SU-DHL-6 (cell line): ENCODE data around the gene KCNJ16.

Source experiments
- H2AFZ ChIP-seq: fragments of 200-600 bp; sonication (generic); 2 replicates; pipeline ENCODE4 v1.6.1; 2014; ENCODE audit warnings: low read depth, mild to moderate bottlenecking, moderate library complexity, mixed read lengths, antibody characterized with exemption, low read length; ENCODE audit not compliant: severe bottlenecking
- H3F3A ChIP-seq: fragments of 200-600 bp; shearing (Covaris generic); 2 replicates; pipeline ENCODE4 v1.6.0; 2016; ENCODE audit warnings: antibody characterized with exemption, mild to moderate bottlenecking; ENCODE audit not compliant: insufficient read depth
- H3K27ac ChIP-seq: fragments of 200-600 bp; sonication (generic); 2 replicates; pipeline ENCODE4 v1.5.1; 2016; ENCODE audit warnings: low read depth, mild to moderate bottlenecking, low read length, moderate library complexity, mixed read lengths
- H3K27me3 ChIP-seq: fragments of 200-600 bp; sonication (generic), shearing (Covaris generic); 2 replicates; pipeline ENCODE4 v1.6.0; 2014; ENCODE audit warnings: mild to moderate bottlenecking, low read length
- H3K36me3 ChIP-seq: fragments of 200-600 bp; sonication (generic); 2 replicates; pipeline ENCODE4 v1.6.1; 2014; ENCODE audit warnings: mild to moderate bottlenecking, low read length, mixed read lengths
- H3K4me2 ChIP-seq: fragments of 300-600, 200-600 bp; shearing (Covaris generic), sonication (generic); 2 replicates; pipeline ENCODE4 v1.6.0; 2014; ENCODE audit warnings: low read length, low read depth, mild to moderate bottlenecking; ENCODE audit not compliant: poor library complexity, severe bottlenecking
- H3K4me3 ChIP-seq: fragments of 200-600 bp; sonication (generic); 2 replicates; pipeline ENCODE4 v1.5.1; 2014; ENCODE audit warnings: antibody characterized with exemption, low read length, mild to moderate bottlenecking, mixed read lengths; ENCODE audit not compliant: insufficient read depth, poor library complexity, severe bottlenecking
- H3K79me2 ChIP-seq: fragments of 200-600 bp; sonication (generic); 2 replicates; pipeline ENCODE4 v1.6.1; 2014; ENCODE audit warnings: mild to moderate bottlenecking, low read length, moderate library complexity; ENCODE audit not compliant: insufficient read depth
- H3K9ac ChIP-seq: fragments of 200-600 bp; sonication (generic); 2 replicates; pipeline ENCODE4 v1.7.0; 2014; ENCODE audit warnings: mild to moderate bottlenecking, low read length
- H3K9me2 ChIP-seq: fragments of 200-600 bp; sonication (generic); replicated peaks from 2 replicates; pipeline ENCODE4 v1.6.1; 2014; ENCODE audit warnings: low read length; ENCODE audit not compliant: insufficient read depth
- H3K9me3 ChIP-seq: fragments of 200-600 bp; sonication (generic); 2 replicates; pipeline ENCODE4 v1.6.1; 2014; ENCODE audit warnings: low read length, mixed read lengths; ENCODE audit not compliant: insufficient read depth
- H4K20me1 ChIP-seq: fragments of 200-600 bp; sonication (generic); 2 replicates; pipeline ENCODE4 v1.6.1; 2014; ENCODE audit warnings: low read depth, mild to moderate bottlenecking, antibody characterized with exemption, low read length, moderate library complexity, mixed read lengths
- EZH2phosphoT487 ChIP-seq: fragments of 200-600 bp; sonication (generic), shearing (Covaris generic); conservative IDR thresholded peaks from 2 replicates; pipeline ENCODE4 v1.6.1; 2018; ENCODE audit warnings: mild to moderate bottlenecking, antibody characterized with exemption, low read length, moderate library complexity, mixed read lengths
- TF ChIP-seq, protein P1 (sequence below): fragments of 200-600 bp; sonication (generic); IDR thresholded peaks from one replicate; pipeline ENCODE4 v1.5.1; 2017; ENCODE audit warnings: antibody characterized with exemption, mild to moderate bottlenecking, low read length, moderate library complexity; ENCODE audit not compliant: insufficient read depth, poor library complexity, severe bottlenecking

Gene KCNJ16

DNA sequence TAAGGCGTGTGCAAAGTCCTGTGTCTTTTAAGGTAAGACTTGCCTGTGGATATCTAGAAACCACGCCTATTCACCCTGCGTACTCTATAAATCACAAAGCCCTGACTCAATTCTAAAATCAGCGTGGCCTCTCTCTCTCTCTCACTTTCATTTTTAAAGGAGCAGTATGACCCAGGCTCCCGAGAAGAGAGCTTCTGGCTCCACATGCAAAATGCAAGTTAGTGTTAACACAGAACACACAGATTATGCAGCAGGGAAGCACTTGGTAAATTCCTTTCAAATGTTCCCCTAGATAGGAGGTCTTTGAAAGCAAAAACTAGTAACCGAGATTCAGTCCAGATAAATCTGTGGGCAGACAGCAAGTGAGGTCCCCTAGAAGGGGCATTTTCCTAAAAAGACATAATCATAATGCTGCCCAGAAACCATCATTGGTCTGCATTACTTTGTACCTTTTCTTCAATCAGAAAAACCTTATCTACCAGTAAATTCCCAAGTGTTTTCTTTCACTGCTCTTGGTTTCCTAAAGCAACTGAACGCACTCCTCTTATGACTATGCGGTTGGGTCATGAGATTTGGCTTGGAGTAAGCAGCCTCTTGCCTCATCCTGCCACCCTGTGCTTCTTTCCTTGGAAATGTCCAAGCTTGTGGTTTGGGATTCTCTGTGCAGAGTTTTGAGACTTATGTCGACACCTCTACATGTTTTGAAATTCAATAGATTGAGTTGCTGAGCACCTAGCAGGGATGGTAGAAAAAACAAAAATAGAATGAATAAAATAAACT lies 62.6 kb downstream of the KCNJ16 start:
- Histone ChIP-seq H3K27ac (no peak overlapping the region), H4K20me1 (no peaks in the 10 kb centered on the region), H3K27me3 (no peaks in the 10 kb centered on the region), H3K79me2 (no peaks in the 10 kb centered on the region), H3K4me3 (no peak overlapping the region), H3K9ac (no peak overlapping the region), H3K4me2 (peak overlapping the region; percentile 29), H3F3A (no peaks in the 10 kb centered on the region), H3K36me3 (no peaks in the 10 kb centered on the region), H3K9me3 (no peaks in the 10 kb centered on the region), H2AFZ (peak overlapping the region; percentile 48), H3K9me2 (no peaks in the 10 kb centered on the region)
- TF ChIP-seq EZH2phosphoT487: no peak
- TF ChIP-seq, protein P1, sequence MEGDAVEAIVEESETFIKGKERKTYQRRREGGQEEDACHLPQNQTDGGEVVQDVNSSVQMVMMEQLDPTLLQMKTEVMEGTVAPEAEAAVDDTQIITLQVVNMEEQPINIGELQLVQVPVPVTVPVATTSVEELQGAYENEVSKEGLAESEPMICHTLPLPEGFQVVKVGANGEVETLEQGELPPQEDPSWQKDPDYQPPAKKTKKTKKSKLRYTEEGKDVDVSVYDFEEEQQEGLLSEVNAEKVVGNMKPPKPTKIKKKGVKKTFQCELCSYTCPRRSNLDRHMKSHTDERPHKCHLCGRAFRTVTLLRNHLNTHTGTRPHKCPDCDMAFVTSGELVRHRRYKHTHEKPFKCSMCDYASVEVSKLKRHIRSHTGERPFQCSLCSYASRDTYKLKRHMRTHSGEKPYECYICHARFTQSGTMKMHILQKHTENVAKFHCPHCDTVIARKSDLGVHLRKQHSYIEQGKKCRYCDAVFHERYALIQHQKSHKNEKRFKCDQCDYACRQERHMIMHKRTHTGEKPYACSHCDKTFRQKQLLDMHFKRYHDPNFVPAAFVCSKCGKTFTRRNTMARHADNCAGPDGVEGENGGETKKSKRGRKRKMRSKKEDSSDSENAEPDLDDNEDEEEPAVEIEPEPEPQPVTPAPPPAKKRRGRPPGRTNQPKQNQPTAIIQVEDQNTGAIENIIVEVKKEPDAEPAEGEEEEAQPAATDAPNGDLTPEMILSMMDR: no peak

DNA sequence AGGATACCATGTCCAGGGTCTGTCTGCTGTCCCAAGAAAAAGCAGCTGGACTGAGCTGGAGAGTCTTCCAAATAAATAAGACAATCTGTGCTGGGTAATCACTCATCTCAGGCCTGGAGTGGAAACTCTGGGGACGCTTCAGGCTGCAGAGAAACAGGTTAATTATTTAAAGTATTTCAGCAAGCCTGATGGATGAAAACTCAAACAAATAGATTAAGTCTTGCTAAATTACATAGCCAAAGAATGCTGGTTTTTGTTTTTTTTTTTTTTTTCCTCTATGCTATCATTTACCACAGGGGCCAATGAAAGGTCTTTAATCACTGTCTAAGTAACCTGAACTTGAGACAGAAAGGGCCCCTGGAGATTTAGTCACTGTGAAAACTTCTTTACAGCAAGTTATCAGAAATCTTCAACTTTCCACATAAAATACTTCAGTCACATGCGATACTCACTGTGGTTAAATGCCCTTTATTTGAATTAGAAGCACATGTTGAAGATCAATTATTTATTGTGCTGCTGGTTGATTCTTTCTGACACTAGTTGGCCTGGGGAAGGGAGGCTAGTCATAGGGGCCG lies 63.4 kb downstream of the KCNJ16 start:
- Histone ChIP-seq H3K4me3 (no peak overlapping the region), H3K79me2 (no peaks in the 10 kb centered on the region), H3K9ac (no peak overlapping the region), H4K20me1 (no peaks in the 10 kb centered on the region), H3K27ac (no peak overlapping the region), H3K9me2 (no peaks in the 10 kb centered on the region), H3K9me3 (no peaks in the 10 kb centered on the region), H3F3A (no peaks in the 10 kb centered on the region), H3K27me3 (no peaks in the 10 kb centered on the region), H3K36me3 (no peaks in the 10 kb centered on the region), H3K4me2 (no peak overlapping the region), H2AFZ (no peak overlapping the region)
- TF ChIP-seq, protein P1: no peak
- no peak for TF ChIP-seq EZH2phosphoT487

DNA sequence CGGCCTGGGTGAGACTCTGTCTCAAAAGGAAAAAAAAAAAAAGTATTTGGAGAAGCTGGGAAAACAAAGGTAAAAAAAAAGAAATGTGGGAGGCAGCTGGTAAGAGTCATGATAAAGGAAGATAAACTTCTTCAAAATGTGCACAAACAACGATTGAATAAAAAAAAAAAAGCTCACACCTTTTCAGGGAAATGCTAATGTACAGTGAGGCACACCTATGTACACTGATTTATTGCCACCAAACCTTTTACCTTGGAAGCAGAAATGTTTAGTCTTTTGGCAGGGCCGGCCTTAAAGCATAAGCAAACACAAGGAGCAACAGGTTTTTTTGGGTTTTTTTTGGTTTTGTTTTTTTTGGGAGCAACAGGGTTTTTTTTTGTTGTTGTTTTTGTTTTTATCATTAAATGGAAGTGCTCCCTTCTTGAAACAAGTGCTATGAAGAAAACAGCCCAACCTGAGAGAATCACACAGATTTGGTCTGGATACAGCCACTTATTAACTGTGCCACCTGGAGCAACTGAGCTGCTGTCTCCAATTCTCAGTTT lies 64.5 kb downstream of the KCNJ16 start:
- no peaks in the 10 kb centered on the region for H3K79me2 ChIP-seq
- H3K27me3 ChIP-seq: no peaks in the 10 kb centered on the region
- H3K9me3 ChIP-seq: no peaks in the 10 kb centered on the region
- TF ChIP-seq, protein P1: no peak
- TF ChIP-seq EZH2phosphoT487: no peak
- no peak overlapping the region for H3K4me3 ChIP-seq
- no peak overlapping the region for H2AFZ ChIP-seq
- no peaks in the 10 kb centered on the region for H3K9me2 ChIP-seq
- no peak overlapping the region for H3K9ac ChIP-seq
- no peaks in the 10 kb centered on the region for H3K36me3 ChIP-seq
- no peaks in the 10 kb centered on the region for H4K20me1 ChIP-seq
- no peak overlapping the region for H3K27ac ChIP-seq
- no peaks in the 10 kb centered on the region for H3F3A ChIP-seq
- no peak overlapping the region for H3K4me2 ChIP-seq
